SW480 (cell line): ENCODE data around the gene CNTNAP2.
"Not testable (repeated sequence)": the region's sequence is repeated elsewhere in the genome, so short reads cannot be mapped to it uniquely, and the experiment has no call there.

Source experiments
- DNase-seq: peaks from one replicate; pipeline ENCODE4 v3.0.0-alpha.2; 2016; ENCODE audit warnings: low spot score

CNTNAP2 gene

DNA sequence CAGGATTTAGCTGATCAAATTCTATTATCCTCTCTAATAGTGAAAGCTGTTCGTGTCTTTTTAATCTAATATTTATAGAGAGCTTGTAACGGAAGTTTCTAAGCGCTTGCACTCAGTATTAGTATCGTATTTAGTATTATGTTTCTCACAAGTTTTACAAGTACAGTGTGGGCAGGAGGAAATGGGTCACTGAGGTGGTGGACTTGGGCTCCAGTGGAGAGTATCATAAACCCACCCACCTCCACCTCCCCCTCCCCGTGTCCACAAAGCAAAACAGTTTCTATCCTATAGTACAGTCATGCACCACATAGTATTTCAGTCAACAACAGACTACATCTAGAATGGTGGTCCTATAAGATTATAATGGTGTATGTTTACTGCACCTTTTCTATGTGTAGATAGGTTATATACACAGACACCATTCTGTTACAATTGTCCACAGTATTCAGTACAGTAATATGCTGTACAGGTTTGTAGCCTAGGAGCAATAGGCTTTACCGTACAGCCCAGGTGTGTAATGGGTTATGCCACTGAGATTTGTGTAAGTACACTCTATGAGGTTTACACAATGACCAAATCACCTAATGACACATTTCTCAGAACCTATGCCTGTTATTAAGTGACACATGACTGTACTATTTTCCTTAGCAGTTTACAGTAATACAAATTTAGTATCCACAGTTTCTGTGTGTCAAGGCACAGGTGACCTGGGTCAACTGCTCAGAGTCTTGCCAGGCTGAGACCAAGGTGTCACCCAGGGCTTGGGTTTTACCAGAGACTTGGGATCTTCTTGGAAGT, 1452.7 kb downstream of the CNTNAP2 start:
- DNase-seq: no peak

DNA sequence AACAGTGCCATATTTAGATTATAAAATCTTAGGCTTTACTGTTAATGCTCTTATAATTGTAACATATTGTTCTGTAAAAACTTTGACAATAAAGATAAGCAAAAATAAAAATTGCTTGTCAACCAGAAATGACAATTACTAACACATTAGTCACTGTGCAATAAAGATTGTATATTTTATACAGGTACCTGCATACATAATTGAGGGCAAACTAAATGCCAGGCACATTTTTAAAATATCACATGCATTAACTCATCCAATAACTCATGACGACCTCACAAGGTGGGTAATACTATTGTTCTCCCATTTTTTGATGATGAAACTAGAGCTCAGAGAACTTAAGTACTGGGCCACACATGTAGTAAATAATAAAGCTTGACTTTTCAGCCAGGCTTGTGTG, 1453.8 kb downstream of the CNTNAP2 start:
- peak; percentile 7 for DNase-seq

DNA sequence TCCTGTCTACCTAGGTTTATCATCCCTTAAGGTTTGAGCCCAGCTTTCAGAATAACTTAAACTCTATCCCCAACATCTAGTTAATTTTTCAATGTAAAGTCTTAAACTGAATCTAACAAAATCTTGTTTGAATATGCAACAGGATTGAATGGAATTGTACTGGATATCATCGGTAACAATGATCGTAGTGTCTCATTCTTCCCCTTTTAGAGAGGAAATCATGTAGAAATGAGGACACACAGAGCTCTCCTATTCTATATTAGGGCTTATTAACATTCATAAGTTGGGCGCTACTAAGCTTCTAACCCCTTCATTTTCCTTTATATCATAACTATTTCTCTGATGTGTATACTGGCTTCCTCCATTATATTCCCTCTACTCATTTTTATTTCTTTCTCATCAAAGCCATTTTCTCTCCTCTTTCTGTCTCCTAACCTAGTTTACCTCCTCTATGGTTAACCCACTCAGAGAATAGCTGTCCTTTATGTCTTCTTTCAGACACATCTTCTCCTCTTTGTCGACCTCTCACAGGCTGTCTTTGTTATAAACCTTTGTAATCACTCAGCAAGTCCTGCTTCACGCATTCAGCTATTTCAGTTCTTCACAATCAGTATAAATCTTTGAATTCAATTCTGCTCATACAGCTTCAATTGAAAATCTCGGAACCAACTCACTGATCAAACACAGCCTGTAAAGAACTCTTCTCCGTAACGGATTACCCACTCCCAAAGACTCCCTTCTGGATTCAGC, 1455.0 kb downstream of the CNTNAP2 start:
- DNase-seq: no peak

DNA sequence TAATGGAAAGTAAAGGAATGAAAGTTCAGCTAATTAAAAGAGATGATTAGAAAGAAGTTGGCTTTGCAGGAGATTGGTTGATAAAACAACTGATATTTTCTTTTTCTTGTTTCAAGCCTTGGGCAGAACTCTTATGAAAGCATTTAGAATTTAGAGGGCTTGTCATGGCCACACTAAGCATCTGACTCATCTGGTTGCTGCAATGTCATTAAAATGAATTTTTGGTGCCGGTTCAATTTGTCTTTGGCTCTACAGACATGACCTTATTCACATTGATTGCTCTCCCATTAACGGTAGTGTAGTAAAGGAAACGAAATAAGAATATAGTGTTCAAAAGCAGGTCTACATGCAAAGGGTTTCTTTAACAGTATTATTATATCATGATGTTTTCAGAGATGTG, 1461.6 kb downstream of the CNTNAP2 start:
- no peak for DNase-seq

DNA sequence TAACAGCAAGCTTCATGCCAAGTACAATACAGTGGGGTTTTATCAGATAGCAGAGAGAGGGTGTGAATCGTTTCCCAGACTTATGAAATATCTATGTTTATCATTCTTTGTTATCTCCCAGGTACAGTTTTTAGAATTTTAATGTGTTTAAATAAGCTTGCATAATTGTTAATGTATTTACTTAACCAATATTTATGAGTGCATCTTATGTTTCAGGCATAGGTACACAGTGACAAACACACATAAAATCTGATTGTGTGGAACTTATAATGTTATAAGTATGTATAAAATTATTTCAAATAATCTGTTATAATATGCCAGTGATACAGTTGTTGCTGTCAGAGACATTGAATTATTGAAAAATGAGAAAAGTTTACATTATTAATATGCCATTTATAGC, 1462.5 kb downstream of the CNTNAP2 start:
- DNase-seq: no peak

DNA sequence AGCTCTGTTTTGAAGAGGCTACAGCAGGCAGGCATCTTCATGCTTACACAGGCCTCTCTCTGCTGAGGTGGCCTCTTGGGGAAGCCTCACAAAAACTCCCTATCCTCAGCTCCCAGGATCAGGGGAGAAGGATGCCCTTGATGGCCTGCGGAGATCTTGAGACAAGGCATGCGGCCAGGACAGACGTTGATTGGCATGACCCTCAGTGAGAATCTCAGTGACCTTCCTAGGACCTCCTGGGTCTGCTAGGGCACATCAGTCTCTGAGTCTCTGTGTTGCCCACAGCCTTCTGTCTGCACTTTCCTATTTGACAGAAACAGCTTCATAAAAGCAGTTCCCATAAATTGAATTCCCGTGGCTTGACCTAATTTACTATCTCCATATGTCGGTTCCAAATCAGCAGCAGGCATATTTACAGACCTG, 1468.2 kb downstream of the CNTNAP2 start:
- no peak for DNase-seq

DNA sequence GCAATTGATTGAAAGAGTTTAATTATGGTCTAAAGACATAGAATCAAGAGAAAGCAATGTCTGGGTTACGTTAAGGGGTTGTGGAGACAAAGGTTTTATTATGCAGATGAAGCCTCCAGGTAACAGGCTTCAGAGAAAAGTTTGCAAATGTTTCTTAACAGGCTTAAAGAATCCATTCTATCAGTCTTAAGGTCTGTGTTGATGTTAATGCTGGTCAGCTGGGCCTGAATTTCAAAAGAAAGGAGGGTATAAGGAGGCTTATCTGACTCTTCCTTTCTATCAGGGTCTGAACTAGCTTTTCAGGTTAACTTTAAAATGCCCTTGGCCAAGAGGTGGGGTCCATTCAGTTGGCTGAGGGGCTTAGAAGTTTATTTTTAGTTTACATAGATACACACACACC, 1469.5 kb downstream of the CNTNAP2 start:
- no peak for DNase-seq

DNA sequence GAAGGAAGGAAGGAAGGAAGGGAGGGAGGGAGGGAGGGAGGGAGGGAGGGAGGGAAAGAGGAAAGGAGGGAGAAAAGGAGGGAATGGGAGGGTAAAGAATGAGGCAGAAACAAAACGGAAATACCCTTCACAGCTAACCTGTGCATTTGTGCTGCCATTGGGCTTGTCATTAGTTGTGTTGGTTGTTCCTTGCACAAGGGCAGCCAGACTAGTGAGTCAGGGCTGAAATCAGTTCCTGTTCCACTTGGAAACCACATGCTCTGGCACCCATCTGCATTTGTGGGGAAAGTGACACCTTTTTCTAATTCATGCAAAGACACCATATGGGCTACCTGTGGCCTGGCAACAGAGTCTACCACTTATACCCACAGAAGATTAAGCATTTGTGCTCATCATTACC, 1469.9 kb downstream of the CNTNAP2 start:
- DNase-seq: no peak

DNA sequence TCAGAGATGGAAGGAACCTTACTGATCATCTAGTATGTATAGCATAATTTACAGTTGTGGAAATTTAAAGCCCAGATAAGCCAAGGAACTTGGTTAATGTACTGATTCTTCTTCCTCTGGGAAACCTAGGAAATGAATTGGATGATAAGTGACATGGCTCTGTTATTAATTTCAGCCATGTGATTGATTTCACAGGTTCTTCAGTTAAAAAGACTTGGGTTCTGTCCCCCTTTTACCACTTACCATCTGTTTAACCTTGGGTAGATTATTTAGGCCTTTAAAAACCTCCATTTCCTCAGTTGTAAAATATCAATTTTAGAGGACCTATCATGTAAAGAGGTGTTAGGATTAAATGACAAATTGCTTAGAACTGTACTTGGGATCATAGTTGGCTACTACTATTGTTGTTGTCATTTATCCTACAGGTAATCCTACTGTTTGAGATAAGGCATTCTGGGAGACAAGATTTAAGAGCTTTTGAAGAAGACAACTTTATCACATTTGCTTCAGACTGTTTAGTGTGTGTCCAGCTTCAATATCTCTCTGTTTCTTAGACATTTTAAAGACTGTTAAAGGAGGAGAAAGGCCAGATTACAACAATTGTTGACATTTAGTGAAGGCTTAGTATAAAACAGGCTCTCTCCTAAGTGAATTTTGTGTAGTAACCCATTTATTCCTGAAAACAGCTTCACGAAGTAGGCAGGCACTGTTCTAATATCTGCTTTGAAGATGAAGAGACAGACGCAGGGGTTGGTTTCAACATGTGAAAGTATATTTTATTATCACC, 1476.9 kb downstream of the CNTNAP2 start:
- no peak for DNase-seq

DNA sequence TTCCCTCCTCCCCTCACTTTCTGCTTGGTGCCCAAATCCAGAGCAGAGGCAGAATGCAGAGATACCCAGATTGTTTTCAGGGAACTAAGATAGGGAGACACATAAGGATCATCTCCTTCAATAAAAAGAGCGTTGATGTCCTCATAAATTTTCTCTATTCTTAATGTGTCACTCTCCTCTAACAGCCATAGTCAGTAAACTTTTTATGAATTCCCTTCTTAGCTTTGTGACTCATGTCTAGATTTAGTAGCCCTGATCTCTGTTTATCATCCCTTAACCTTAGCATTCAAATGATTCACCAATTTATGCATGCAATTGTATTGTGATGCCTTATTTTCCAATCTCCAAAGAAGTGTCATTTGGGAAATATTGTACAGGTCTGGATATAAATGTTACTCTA, 1478.4 kb downstream of the CNTNAP2 start:
- DNase-seq: no peak

DNA sequence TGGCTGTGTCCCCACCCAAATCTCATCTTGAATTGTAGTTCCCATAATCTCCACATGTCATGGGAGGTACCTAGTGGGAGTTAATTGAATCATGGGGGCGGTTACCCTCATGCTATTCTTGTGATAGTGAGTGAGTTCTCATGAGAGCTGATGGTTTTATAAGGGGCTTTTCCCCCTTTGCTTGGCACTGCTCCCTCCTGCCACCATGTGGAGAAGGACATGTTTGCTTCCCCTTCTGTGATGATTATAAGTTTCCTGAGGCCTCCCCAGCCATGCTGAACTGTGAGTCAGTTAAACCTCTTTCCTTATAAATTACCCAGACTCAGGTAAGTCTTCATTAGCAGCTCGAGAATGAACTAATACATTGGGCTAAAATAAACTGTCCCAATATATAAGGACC, 1482.1 kb downstream of the CNTNAP2 start:
- DNase-seq: not testable (repeated sequence)

DNA sequence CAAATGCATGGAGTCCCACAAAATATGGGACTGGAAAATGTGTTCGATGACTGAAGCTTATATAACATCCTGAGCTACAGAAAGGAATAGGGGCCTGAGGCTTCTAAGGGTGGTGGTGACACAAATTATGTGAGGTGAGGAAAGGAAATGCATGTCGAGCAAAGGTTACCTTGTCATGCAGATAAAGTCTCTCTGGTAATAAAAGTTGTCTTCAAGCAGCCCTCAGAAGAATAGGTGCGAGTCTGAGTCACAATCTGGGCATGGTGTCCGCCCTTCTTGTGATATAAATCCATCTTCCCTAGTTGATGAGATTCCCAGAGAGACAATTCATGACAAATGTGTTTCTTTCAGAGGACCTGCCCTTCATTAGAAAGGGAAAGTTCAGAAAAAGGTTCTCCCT, 1488.7 kb downstream of the CNTNAP2 start:
- DNase-seq: no peak

DNA sequence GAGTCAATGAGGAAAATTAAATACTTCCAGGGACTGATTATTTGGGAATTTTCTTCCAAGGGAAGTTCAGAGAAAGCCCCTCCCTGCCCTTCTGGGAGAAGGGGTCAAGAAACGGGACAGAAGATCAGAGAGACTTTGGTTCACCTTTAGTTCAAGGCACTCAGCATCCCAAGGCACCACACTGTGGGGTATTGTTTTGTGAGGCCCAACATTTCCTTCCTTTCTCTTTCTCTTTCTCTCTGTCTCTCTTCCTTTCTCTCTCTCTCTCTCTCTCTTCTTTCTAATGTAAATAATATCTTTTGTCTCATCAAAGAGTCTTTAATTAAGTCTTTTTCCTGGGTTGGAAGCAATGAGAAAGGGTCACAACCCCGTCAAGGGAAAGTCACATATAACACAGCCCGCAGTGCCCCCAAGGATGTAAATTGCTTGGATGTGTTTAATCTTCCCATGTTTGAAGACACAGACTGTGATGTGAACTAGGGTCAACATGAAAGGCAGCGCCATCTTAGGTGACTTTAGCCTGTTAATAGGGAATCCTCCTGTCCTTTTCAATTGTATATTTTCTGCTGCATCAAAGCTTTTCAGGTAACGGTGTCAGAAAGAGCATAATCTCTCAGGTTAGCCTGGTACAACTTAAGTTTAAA, 1490.7 kb downstream of the CNTNAP2 start:
- no peak for DNase-seq

DNA sequence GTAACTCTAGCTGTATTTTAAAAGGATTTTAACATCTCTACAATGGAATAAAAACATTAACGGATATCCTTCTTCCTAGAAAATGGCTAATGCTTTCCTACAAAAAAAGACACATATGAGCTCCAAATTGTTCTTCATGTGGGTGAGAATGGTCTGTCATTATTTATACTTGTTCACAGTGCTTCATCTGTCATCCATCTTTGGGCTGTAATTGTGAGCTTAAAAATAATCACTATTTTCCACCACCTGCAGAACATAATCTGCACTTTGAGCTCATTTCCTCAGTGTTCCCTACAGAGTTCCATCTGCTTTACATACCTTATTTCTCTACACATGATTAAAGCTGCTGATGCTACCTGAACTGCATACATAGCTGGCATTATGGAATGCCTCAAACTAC, 1494.8 kb downstream of the CNTNAP2 start:
- DNase-seq: peak; percentile 0

DNA sequence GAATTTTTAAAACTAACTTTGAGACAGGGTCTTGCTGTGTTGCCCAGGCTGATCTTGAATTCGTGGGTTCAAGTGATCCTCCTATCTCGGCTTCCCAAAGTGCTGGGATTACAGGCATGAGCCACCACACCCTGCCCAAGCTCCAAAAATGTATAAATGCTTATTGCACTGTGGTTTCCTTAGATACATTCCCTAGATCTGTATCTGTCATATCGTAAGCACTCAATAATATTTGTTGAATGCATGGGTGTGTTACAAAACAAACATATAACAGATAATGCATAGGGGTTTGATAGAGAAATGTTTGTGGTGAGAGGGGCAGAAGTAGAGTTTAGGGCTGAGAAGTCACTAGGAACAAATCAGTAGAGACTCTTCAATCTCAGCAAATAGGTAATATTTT, 1518.7 kb downstream of the CNTNAP2 start:
- no peak for DNase-seq

DNA sequence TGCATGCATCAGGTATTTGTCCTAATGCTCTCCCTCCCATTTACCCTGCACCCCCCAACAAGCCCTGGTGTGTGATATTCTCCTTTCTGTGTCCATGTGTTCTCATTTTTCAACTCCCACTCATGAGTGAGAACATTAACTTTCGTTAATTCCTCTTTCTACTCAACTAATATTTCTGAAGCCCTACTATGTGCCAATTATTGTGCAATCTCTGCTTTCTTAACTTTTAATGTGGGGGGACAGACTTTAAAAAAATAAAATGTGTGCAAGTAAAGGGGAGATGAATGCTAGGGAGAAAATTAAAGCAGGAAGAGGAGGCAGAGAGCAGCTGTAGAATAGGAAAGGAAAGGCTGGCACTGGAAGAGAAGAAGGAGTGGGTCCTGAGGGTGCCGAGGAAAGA, 1520.0 kb downstream of the CNTNAP2 start:
- no peak for DNase-seq

DNA sequence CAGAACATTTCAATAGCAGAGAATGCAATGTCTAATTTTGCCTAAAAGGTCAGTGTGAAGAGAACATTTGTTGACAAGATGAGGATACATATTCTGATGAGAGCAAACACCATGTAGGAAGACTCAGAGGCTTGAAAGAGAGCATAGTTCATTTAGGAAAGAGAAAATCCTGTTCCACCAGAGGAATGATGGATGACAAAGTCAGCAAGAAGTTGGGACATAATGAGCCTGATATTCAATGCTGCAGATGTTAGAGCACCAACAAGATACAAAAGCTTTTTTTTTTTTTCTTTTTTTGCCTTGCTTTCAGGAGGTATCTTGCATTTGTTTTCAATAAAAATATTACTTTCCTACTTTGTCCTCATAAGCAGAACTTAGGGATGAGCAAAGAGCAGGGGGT, 1522.0 kb downstream of the CNTNAP2 start:
- DNase-seq: no peak

DNA sequence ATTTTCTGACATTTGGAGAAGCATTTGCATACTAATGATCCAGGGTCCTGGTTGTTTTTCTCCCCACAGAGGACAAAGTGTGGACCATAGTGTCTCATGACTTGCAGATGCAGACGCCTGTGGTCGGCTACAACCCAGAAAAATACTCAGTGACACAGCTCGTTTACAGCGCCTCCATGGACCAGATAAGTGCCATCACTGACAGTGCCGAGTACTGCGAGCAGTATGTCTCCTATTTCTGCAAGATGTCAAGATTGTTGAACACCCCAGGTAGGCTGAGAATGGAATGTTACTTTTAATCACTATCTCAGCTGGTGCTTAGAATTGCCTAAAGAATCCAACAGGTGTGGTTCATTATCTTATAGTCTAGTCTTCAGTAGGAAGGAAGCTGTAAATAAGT, 1522.4 kb downstream of the CNTNAP2 start:
- DNase-seq: no peak

DNA sequence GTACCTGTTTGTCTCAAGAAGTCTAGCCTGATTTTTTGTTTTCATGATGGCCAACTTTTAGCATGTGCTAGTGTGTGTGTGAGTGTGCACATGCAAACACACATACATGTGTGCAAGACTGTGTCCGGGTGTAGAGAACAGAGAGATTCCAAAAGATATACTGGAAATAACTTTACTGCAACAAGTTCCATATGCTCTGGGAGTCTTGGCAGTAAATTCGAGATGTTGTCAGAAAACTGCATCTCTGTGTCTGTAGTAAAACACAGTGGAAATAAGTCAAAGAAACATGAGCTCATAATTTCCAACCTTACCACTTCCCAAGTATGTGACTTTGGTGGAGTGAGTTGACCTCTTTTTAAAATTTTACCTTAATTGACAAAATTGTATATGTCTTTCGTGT, 1523.2 kb downstream of the CNTNAP2 start:
- no peak for DNase-seq

DNA sequence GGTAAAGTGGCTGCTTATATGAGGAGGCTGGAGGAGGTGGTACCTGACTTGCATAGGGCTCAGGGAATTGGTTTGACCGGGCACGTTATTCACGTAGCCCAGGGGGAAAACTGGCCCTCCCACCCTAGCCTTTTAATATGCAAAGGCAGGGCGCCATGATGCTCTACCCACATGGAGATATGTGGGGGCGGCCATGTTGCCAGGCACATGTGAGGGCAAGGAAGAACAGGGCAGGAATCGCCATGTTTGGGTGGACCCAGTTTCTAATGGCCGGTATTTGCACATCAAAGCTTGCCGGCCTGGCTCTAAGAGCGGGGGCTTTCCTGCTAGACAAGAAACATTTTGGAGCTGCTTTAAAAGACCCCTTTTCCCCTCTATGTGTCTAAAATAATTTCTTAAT, 1524.2 kb downstream of the CNTNAP2 start:
- no peak for DNase-seq

DNA sequence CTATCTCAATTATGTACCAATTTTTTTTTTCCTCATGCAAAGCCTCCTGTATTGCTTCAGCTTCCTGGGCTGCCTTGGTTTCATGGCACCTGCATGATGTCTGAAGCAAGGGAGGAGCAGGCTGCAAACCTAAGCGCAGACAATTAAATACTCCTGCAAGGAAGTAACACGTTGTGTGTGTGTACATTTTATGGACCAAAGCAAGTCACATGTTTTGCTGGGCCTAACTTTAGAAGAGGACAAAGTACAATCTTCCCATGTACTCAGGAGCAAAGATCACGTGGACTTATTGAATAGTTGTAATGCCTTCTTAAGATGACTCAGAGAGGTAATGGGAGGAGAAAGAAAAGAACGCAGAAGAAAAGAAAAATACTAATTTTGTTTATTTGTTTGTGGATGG, 1530.0 kb downstream of the CNTNAP2 start:
- DNase-seq: no peak

DNA sequence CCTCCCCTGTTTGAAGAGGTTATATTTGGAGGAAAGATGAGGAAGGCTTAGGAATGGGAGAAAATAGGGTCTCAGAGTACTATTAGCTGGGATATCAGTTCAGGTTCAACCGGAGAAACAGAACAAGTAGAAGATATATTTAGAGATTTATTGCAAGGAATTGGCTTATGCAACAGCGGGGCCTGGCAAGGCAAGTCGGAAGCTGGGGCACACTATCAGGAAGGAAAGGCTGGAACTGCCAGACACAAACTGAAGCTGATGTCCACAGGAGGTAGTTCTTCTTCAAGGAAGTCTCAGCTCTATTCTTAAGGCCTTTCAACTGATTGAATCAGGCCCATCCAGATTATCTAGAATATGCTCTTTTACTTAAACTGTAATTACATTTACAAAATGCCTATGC, 1534.4 kb downstream of the CNTNAP2 start:
- DNase-seq: no peak
